ENCODE results near the gene MBD4.
A peak's percentile ranks its signal among the peaks of the same experiment; 100 is the strongest.

DNA sequence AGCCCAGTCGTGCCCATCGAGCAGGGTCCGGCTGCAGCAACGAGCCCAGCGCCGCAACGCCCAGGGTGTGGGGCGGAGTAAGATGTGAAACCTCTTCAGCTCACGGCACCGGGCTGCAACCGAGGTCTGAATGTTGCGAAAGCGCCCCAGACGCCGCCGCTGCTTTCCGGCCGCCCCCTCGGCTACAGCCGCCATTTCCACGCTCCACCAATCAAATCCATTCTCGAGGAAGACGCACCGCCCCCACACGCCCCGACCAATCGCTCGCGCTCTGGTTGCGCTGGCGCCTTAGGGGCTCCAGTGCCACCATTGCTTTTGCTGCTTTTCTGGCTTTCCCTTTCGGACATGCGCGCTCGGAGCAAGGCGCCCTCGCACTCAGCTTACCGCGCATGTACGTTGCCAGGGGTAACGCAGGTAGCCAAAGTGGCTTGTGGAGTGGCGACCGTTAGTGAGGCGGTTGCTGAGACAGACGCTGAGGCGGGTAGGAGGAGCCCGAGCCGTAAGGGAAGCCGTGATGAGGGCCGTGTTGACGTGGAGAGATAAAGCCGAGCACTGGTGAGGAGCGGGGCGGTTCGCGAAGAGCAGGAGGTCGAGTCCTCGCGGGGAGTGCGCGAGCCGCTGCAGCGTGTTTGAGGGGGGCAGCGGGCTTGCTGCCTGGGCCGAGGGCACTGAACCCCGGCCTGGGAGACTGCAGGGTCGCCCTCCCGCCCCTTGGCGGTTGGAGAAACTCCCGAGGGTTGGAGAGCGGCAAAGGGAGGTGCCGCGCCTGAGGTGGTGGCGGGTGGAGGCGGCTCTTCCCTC, at the start of gene MBD4, which contains the start of gene IFT122:
- TF ChIP-seq, protein P1, sequence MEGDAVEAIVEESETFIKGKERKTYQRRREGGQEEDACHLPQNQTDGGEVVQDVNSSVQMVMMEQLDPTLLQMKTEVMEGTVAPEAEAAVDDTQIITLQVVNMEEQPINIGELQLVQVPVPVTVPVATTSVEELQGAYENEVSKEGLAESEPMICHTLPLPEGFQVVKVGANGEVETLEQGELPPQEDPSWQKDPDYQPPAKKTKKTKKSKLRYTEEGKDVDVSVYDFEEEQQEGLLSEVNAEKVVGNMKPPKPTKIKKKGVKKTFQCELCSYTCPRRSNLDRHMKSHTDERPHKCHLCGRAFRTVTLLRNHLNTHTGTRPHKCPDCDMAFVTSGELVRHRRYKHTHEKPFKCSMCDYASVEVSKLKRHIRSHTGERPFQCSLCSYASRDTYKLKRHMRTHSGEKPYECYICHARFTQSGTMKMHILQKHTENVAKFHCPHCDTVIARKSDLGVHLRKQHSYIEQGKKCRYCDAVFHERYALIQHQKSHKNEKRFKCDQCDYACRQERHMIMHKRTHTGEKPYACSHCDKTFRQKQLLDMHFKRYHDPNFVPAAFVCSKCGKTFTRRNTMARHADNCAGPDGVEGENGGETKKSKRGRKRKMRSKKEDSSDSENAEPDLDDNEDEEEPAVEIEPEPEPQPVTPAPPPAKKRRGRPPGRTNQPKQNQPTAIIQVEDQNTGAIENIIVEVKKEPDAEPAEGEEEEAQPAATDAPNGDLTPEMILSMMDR (IDR thresholded peaks at IDR 0.05): no peak
- TF ChIP-seq EHMT2 (IDR thresholded peaks at IDR 0.05; ENCODE audit: low read depth) (no peak), RFX5 (IDR thresholded peaks at IDR 0.05) (peak; percentile 61; the same call in 1 of the 2 replicates), POLR2A (IDR thresholded peaks at IDR 0.05; ENCODE audit: low read length) (peak; percentile 78), MYC (IDR thresholded peaks at IDR 0.05; ENCODE audit: borderline replicate concordance, low read length) (no peak), POLR2AphosphoS2 (conservative IDR thresholded peaks at IDR 0.05; ENCODE audit: low read length) (no peak), EP300 (IDR thresholded peaks at IDR 0.05) (no peak), CBX8 (IDR thresholded peaks at IDR 0.05) (no peak), KDM1A (IDR thresholded peaks at IDR 0.05; ENCODE audit: low read depth) (no peak), MAZ (IDR thresholded peaks at IDR 0.05; ENCODE audit: borderline replicate concordance, low read depth, low read length) (no peak)

Data from A549 (cell line).